OCI-LY3 (cell line): ENCODE measurements around the gene CUX1.

Experiments used
- EZH2phosphoT487 ChIP-seq: fragments of 200-600 bp; shearing (Covaris generic); IDR thresholded peaks from 2 replicates; pipeline ENCODE4 v1.6.1; 2018; ENCODE audit warnings: antibody characterized with exemption, mixed run types, low read depth
- TF ChIP-seq, protein P1 (sequence below): fragments of 200-600, 300-600 bp; sonication (generic); IDR thresholded peaks from 2 replicates; pipeline ENCODE4 v1.5.1; 2014; ENCODE audit warnings: antibody characterized with exemption, low read length, low read depth

DNA sequence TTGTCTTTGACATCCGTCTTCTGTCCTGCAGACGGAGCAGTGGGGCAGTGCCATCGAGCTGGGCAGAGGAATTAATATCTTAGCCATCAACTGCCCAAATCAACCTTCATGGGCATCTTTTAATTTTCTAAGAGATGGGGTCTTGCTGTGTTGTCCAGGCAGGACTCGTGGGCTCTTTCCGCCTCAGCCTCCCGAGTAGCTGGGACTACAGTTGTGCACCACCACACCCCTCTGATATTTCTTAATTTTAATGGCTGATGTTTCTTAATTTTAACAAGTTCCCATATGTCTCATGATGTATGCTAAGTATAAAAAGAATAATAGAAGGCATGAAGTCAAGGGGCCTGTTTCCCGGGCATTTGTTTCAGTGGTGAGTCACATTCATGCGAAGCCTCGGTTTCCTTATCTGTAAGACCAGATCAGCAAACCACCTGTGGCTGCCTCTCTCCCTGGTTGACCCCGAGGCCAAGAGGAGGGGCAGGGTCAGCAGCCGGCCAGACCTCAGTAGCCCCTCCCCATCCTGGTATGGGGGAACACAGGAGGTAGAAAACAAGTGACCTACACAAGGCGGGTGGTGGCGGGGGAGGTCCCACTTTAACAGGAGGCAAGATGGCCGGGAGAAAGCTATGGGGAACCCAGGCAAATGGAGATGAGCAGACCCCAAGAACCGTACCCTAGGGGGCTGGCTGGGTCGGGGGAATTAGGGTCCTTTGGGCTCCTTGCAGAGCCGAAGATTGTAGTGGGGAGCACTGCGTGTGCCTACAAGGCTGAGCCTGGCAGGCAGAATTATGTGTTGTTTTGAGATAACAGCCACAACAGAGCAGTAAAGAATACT is 85.5 kb downstream of the CUX1 start:
- TF ChIP-seq, protein P1, sequence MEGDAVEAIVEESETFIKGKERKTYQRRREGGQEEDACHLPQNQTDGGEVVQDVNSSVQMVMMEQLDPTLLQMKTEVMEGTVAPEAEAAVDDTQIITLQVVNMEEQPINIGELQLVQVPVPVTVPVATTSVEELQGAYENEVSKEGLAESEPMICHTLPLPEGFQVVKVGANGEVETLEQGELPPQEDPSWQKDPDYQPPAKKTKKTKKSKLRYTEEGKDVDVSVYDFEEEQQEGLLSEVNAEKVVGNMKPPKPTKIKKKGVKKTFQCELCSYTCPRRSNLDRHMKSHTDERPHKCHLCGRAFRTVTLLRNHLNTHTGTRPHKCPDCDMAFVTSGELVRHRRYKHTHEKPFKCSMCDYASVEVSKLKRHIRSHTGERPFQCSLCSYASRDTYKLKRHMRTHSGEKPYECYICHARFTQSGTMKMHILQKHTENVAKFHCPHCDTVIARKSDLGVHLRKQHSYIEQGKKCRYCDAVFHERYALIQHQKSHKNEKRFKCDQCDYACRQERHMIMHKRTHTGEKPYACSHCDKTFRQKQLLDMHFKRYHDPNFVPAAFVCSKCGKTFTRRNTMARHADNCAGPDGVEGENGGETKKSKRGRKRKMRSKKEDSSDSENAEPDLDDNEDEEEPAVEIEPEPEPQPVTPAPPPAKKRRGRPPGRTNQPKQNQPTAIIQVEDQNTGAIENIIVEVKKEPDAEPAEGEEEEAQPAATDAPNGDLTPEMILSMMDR, result no peak
- TF ChIP-seq EZH2phosphoT487, result no peak
